Epidermal melanocyte (primary cell): Measurements from ENCODE around the gene SH3RF1.

ENCODE experiments used
- DNase-seq: peaks from one replicate; pipeline ENCODE4 v3.0.0; 2011; ENCODE audit warnings: low spot score; ENCODE audit not compliant: insufficient read length

Gene SH3RF1

GRCh38 chr4:169139021-169139420 lies 131.7 kb downstream of the SH3RF1 start:
- no peak for DNase-seq

- no peak for DNase-seq
These were observed 133.2 kb downstream of the SH3RF1 start for GRCh38 chr4:169137558-169137920.

GRCh38 chr4:169136796-169137557 lies 133.8 kb downstream of the SH3RF1 start:
- DNase-seq: no peak

DNA sequence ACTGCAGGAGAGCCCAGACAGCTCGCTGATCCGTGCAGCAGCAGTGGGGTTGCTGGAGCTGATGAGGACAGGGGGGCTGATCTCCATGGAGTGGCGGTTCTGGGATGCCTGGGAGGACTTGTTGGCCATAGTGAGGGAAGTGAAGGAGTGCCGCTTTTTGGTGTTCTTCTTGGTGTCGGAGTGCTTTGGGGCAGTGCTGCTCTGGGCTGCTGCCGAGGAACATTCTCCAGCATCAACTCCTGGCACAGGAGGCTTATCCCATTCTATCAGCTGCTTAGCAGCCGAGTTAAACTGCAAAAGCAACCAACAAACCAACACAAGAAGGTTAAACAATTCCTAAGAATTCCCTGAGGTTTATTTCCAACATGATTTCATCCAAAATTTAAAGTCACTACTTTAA lies 134.4 kb downstream of the SH3RF1 start:
- no peak for DNase-seq

DNA sequence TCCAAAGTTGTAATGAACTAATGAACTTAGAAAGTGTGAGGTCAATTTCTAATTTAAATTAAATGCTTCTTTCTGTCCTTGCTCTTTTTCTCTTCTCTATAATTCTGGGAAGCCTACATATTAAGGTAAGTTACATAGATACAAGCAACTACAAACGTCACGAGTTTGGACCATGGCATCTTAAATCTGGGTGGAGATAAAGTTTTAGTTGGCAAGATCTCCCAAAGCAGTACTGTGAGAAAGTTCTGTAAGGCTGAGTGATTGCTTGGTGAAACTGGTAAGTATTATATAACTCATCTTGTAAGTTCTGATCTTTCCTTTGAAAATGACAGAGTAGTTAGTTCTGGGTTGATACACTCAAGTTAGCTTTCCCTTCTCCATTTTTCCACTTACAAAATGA lies 135.0 kb downstream of the SH3RF1 start:
- DNase-seq: no peak

DNA sequence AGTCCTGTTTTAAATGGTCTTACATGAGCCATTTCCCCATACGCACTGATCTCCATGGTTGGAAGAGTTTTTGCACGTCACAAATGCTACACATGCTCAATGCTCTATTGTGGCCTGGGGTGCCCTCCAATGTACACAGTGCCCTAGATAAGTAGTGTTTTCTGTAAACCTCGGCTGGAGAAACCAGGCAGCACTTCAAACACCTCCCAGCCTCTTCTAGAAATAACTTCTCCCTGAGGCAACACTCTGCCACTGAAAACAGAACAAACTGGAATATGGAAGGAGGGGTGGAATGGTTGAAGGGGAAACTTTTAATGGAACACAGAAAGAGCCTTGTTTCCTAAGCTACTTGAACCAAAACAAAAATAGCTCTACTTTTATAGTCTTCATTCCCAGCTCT lies 136.8 kb downstream of the SH3RF1 start:
- DNase-seq: peak; percentile 86

DNA sequence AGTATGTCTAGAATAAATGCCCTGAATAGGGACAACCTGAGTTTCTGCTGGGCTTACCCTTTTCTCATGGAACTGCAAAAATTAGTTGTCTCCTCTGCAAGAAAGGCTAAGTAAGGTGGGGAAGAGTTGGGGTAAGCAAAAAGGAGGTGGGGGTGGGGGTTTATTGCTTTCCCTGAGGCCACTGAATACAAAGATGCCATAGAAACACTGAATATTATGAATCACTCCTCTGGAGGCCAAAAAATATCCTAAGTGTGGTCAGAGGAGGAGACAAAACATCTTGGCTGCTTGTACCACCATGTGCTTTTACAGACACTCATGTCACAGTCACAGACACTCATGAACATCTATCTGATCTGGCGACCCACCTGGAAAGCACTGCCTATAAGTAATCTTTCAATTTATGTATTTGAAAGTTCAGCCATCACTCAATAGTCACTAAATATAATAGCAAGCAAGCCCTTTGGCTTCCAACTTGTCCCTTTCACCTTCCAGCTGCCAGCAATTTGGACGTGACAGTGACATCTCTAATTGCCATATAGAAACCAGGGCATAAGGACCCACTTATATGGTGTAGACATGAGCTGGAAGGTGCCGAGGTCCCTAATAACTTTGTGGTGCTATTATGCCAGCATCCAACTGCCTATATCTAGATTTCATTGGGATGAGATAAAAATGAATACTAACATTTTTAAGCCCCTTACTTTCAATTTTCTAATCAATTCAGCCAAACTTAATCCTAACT lies 138.0 kb downstream of the SH3RF1 start:
- peak; percentile 31 for DNase-seq

DNA sequence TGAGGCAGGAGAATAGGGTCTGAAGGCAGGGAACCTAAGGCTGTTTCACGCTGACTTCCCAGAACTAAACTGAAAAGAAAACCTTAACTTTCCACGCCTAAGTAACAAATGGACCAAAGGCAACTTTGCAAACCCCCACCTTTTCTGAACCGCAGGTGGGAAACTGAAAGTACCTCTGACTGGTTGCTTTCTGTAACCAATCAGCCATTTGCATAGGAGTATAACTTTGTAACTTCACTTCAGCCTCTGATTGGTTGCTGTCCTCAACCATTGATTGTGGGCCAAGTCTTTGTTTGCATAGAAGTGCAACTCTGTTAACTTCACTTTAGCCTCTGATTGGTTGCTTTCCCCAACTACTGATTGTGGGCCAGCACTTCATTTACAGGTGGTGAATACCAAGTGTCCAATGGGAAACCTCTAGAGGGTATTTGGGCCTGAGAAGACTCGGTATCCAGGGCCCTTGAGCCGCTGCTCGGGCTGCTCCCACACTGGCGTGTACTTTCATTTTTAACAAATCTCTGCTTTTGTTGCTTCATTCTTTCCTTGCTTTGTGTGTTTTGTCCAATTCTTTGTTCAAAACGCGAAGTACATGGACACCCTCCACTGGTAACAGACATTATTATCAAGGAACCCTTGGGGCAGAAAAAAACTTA lies 139.1 kb downstream of the SH3RF1 start:
- no peak for DNase-seq

- DNase-seq: no peak
These were observed 141.9 kb downstream of the SH3RF1 start for GRCh38 chr4:169128902-169129301.

DNA sequence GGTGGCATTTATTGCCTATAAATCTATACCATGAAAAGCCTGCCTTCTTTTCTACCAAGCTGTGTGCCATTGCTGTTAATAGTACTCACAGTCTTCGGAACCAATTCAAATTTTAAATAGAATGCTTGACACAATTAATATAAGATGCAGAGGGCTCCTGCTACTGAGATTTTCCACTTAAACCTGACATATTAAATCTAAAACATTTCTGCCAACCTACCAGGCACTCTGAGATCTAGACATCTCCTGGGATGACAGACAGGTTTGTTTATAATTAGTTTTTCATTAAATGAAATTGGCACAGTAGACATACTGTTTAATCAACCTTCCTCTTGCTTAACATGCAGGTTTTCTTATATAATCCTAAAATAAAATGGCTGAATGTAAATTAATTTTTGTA lies 143.4 kb downstream of the SH3RF1 start:
- DNase-seq: no peak

GRCh38 chr4:169124661-169125060 lies 146.1 kb downstream of the SH3RF1 start:
- no peak for DNase-seq

GRCh38 chr4:169122422-169122821 lies 148.3 kb downstream of the SH3RF1 start:
- DNase-seq: no peak

GRCh38 chr4:169121861-169122382 lies 148.8 kb downstream of the SH3RF1 start:
- no peak for DNase-seq

GRCh38 chr4:169120624-169121023 lies 150.1 kb downstream of the SH3RF1 start:
- DNase-seq: no peak

- DNase-seq: no peak
These were observed 151.2 kb downstream of the SH3RF1 start for GRCh38 chr4:169119536-169119935.

DNA sequence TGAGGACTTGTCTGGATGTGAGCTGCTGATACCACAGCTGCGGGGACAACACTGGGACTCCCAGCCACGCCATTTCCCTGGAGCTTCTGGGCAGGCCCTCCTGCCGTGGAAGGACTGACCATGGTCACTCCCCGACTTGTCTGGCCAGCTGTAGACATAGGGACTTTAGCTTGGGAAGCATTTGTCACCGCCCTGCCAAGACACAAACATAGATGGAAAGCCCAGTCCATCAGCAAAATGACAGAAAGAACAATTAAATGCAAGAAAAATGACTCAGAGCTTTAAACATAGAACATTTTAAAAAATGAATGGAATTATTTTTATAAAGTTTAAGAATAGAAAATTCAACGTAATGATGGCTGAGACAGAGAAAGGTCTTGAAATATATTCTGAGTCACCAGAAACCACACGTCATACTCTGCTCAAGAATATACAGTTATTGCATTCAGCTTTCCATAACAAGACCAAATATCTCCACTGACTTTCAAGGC lies 153.1 kb downstream of the SH3RF1 start:
- DNase-seq: no peak

- DNase-seq: no peak
These were observed 154.4 kb downstream of the SH3RF1 start for GRCh38 chr4:169116270-169116901.

DNA sequence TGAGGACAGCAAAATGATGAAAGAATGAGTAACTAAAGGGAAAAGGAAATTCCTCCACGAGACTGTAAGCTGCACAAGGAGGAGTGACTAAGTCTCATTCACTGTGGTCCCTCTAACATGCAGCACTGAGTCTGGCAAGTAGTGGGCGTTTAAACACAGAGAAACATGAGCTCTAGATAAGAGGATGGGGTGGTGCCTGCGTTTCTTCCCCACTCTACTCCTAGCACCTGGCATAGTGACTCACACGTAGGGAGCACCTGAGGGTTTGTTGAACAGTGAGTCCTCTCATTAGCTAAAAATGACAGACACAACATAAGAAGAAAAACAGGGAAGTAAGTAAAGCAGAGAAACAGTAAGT lies 154.9 kb downstream of the SH3RF1 start:
- DNase-seq: no peak

DNA sequence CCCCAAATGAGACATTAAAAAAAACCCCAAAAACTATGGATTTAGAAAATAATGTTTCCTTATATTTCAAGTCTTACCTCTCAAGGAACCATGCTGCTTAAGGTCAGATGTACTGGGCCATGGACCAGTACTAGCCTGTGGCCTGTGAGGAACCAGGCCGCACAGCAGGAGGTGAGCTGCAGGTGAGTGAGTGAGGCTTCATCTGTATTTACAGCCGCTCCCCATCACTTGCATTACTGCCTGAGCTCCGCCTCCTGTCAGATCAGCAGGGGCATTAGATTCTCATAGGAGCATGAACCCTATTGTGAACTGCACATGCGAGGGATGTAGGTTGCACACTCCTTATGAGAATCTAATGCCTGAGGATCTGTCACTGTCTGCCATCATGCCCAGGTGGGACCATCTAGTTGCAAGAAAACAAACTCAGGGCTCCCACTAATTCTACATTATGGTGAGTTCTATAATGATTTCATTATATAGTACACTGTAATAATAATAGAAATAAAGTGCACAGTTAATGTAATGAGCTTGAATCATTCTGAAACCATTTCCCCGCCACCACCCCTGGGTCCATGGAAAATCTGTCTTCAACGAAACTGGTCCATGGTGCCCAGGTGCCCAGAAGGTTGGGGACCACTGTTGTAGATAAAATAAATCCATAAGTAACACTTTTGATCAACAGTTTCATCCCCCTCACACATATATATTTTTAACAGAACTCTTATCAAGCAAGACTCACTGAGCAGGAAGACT lies 155.4 kb downstream of the SH3RF1 start:
- DNase-seq: no peak

GRCh38 chr4:169114341-169114974 lies 156.3 kb downstream of the SH3RF1 start:
- DNase-seq: no peak
